ENCODE results near the gene QTRT2. TPM values are rescaled to one million over a fixed set of nuclear protein-coding genes. Genes with fewer than 3 reads are reported as not detected.

The QTRT2 gene
- total RNA-seq, 1 donor from 2014 or later = 32.1 TPM

DNA sequence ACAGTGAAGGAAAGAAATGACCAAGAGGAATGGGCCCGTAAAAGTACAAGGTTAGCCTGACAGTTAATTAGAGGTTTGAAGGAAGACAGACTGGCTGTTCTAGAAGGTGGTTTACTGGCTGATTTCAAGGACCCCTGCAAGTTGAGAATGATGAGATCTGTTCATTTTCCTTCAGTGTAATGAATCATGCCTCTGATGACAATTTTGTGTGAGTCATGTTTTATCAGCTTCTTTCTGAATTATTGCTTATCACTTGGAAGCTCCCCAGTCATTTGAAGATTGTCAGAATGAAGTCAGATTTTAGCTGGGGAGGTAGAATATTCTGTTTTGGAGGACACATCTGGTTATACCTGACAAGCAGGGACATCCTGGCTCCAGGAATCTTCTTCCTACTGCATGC, 71.7 kb downstream of the QTRT2 start:
- H3F3A ChIP-seq (ENCODE audit: low read depth) = no peaks in the 10 kb centered on the region
- TF ChIP-seq EZH2phosphoT487 (IDR thresholded peaks at IDR 0.05) = no peak
- TF ChIP-seq, protein P1, sequence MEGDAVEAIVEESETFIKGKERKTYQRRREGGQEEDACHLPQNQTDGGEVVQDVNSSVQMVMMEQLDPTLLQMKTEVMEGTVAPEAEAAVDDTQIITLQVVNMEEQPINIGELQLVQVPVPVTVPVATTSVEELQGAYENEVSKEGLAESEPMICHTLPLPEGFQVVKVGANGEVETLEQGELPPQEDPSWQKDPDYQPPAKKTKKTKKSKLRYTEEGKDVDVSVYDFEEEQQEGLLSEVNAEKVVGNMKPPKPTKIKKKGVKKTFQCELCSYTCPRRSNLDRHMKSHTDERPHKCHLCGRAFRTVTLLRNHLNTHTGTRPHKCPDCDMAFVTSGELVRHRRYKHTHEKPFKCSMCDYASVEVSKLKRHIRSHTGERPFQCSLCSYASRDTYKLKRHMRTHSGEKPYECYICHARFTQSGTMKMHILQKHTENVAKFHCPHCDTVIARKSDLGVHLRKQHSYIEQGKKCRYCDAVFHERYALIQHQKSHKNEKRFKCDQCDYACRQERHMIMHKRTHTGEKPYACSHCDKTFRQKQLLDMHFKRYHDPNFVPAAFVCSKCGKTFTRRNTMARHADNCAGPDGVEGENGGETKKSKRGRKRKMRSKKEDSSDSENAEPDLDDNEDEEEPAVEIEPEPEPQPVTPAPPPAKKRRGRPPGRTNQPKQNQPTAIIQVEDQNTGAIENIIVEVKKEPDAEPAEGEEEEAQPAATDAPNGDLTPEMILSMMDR (IDR thresholded peaks at IDR 0.05) = no peak
- no peak for TF ChIP-seq EZH2 (IDR thresholded peaks at IDR 0.05)
- no peaks in the 10 kb centered on the region for H3K27me3 Mint-ChIP-seq (ENCODE audit: insufficient read depth, low read depth)
- H2AFZ ChIP-seq (replicated peaks) = no peak overlapping the region
- H3K4me2 ChIP-seq = no peak overlapping the region
- no peak overlapping the region for H3K27ac ChIP-seq
- no peaks in the 10 kb centered on the region for H3K4me1 Mint-ChIP-seq
- H3K4me3 ChIP-seq = no peak overlapping the region
- H3K9me3 Mint-ChIP-seq = peaks cover 6% of the 10 kb centered on the region
- H3K4me3 Mint-ChIP-seq = no peak overlapping the region
- no peak overlapping the region for H3K27ac Mint-ChIP-seq
- H4K20me1 ChIP-seq (ENCODE audit: low read depth) = no peaks in the 10 kb centered on the region
- H3K36me3 ChIP-seq = no peaks in the 10 kb centered on the region
- H3K9ac ChIP-seq = no peak overlapping the region
- H3K36me3 Mint-ChIP-seq = peaks cover 2% of the 10 kb centered on the region
- no peaks in the 10 kb centered on the region for H3K79me2 ChIP-seq (ENCODE audit: low read depth)
- DNase-seq (ENCODE audit: low spot score) = no peak
- H3K27me3 ChIP-seq = no peaks in the 10 kb centered on the region
- H3K4me1 ChIP-seq = no peaks in the 10 kb centered on the region
- no peaks in the 10 kb centered on the region for H3K9me3 ChIP-seq (ENCODE audit: low read depth)

DNA sequence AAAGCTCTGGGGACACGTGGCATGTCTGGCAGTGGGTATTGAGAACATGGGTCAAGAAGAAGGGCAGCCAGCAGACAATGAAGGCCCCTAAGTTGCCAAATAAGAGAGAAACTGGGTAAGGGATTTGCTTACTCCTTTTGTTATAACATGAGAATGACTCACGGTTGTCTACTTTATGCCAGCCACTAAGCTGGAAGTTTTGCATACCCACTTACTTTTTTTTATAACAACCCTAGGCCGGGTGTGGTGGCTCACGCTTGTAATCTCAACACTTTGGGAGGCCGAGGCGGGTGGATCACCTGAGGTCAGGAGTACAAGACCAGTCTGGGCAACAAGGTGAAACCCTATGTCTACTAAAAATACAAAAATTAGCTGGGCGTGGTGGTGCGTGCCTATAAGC, 72.3 kb downstream of the QTRT2 start:
- H4K20me1 ChIP-seq (ENCODE audit: low read depth) = no peaks in the 10 kb centered on the region
- H3K36me3 ChIP-seq = no peaks in the 10 kb centered on the region
- no peak overlapping the region for H3K9ac ChIP-seq
- no peaks in the 10 kb centered on the region for H3K27me3 ChIP-seq
- Mint-ChIP-seq H3K36me3 (no peaks in the 10 kb centered on the region), H3K9me3 (peaks cover 4% of the 10 kb centered on the region), H3K4me1 (no peaks in the 10 kb centered on the region), H3K27ac (peak overlapping the region; percentile 21), H3K4me3 (no peak overlapping the region), H3K27me3 (ENCODE audit: insufficient read depth, low read depth) (no peaks in the 10 kb centered on the region)
- H3K4me1 ChIP-seq = no peaks in the 10 kb centered on the region
- DNase-seq (ENCODE audit: low spot score) = no peak
- no peaks in the 10 kb centered on the region for H3K9me3 ChIP-seq (ENCODE audit: low read depth)
- no peaks in the 10 kb centered on the region for H3F3A ChIP-seq (ENCODE audit: low read depth)
- TF ChIP-seq EZH2 (IDR thresholded peaks at IDR 0.05) = no peak
- no peak for TF ChIP-seq EZH2phosphoT487 (IDR thresholded peaks at IDR 0.05)
- TF ChIP-seq, protein P1 (IDR thresholded peaks at IDR 0.05) = no peak
- no peak overlapping the region for H3K4me3 ChIP-seq
- no peak overlapping the region for H3K4me2 ChIP-seq
- H3K79me2 ChIP-seq (ENCODE audit: low read depth) = no peaks in the 10 kb centered on the region
- no peak overlapping the region for H3K27ac ChIP-seq
- no peak overlapping the region for H2AFZ ChIP-seq (replicated peaks)

DNA sequence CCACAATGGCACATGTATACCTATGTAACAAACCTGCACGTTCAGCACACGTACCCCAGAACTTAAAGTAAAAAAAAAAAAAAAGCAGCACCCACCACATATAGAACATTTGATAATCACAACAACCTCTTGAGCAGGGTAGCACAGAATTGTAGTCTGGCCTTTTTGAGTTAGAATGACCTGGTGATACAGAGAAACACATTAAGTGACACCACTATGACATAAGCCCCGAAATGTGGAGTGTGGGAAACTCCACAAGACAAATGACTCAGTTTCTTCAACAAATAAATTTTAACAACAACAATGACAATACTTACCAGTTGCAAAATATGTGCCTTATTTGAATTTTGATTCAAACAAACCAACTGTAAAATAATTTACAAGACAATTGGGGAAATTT, 76.0 kb downstream of the QTRT2 start:
- H3F3A ChIP-seq (ENCODE audit: low read depth) = no peaks in the 10 kb centered on the region
- Mint-ChIP-seq H3K27me3 (ENCODE audit: insufficient read depth, low read depth) (peaks cover 2% of the 10 kb centered on the region), H3K9me3 (no peaks in the 10 kb centered on the region), H3K27ac (no peak overlapping the region), H3K4me1 (no peaks in the 10 kb centered on the region), H3K4me3 (no peak overlapping the region), H3K36me3 (no peaks in the 10 kb centered on the region)
- H2AFZ ChIP-seq (replicated peaks) = no peak overlapping the region
- H3K9ac ChIP-seq = no peak overlapping the region
- H3K4me3 ChIP-seq = no peak overlapping the region
- H3K4me1 ChIP-seq = no peaks in the 10 kb centered on the region
- TF ChIP-seq, protein P1 (IDR thresholded peaks at IDR 0.05) = no peak
- no peak for TF ChIP-seq EZH2 (IDR thresholded peaks at IDR 0.05)
- TF ChIP-seq EZH2phosphoT487 (IDR thresholded peaks at IDR 0.05) = no peak
- no peak for DNase-seq (ENCODE audit: low spot score)
- H3K9me3 ChIP-seq (ENCODE audit: low read depth) = no peaks in the 10 kb centered on the region
- no peaks in the 10 kb centered on the region for H3K36me3 ChIP-seq
- no peak overlapping the region for H3K27ac ChIP-seq
- no peak overlapping the region for H3K4me2 ChIP-seq
- no peaks in the 10 kb centered on the region for H4K20me1 ChIP-seq (ENCODE audit: low read depth)
- no peaks in the 10 kb centered on the region for H3K27me3 ChIP-seq
- no peaks in the 10 kb centered on the region for H3K79me2 ChIP-seq (ENCODE audit: low read depth)
